NB4 (cell line): ENCODE results near the gene WDR86.

Experiments
- POLR2A ChIP-seq: IDR thresholded peaks from 2 replicates; pipeline ENCODE4 v1.6.1; 2011; ENCODE audit warnings: mild to moderate bottlenecking; ENCODE audit not compliant: insufficient read length; ENCODE audit errors: extremely low read depth
- TF ChIP-seq, protein P1 (sequence below): IDR thresholded peaks from one replicate; pipeline ENCODE4 v1.5.1; 2012; ENCODE audit warnings: low read depth, low read length
- TF ChIP-seq, protein P2 (sequence below): IDR thresholded peaks from 2 replicates; pipeline ENCODE4 v1.6.1; 2011; ENCODE audit warnings: low read depth, low read length

DNA sequence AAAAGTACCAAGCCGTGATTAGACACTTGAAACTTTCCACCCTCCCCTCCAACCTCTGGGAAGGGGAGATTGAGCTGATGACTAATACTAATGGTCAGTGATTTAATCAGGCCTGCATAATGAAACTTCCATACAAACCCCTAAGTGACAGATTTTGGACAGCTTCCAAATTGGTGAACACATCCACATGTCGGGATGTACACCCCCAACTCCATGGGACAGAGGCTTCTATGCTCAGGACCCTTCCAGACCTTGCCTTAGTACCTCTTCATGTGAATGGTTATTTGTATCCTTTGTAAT is 63.4 kb downstream of the WDR86 start:
- TF ChIP-seq, protein P1, sequence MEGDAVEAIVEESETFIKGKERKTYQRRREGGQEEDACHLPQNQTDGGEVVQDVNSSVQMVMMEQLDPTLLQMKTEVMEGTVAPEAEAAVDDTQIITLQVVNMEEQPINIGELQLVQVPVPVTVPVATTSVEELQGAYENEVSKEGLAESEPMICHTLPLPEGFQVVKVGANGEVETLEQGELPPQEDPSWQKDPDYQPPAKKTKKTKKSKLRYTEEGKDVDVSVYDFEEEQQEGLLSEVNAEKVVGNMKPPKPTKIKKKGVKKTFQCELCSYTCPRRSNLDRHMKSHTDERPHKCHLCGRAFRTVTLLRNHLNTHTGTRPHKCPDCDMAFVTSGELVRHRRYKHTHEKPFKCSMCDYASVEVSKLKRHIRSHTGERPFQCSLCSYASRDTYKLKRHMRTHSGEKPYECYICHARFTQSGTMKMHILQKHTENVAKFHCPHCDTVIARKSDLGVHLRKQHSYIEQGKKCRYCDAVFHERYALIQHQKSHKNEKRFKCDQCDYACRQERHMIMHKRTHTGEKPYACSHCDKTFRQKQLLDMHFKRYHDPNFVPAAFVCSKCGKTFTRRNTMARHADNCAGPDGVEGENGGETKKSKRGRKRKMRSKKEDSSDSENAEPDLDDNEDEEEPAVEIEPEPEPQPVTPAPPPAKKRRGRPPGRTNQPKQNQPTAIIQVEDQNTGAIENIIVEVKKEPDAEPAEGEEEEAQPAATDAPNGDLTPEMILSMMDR = no peak
- TF ChIP-seq POLR2A = no peak
- TF ChIP-seq, protein P2, sequence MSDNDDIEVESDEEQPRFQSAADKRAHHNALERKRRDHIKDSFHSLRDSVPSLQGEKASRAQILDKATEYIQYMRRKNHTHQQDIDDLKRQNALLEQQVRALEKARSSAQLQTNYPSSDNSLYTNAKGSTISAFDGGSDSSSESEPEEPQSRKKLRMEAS = no peak
